Upper lobe of right lung (tissue), 1 donor: ENCODE data around the gene GJB3. TPM values are rescaled to one million over a fixed set of nuclear protein-coding genes. Genes with fewer than 3 reads are reported as not detected.
A peak's percentile ranks its signal among the peaks of the same experiment; 100 is the strongest.
"Not testable (repeated sequence)": the region's sequence is repeated elsewhere in the genome, so short reads cannot be mapped to it uniquely, and the experiment has no call there.

ENCODE experiments used
- ATAC-seq: fragments of 200-7000 bp; cut with Tn5 transposase; one replicate; pipeline ENCODE4 v1.9.1; 2020; ENCODE audit warnings: mild to moderate bottlenecking, moderate library complexity
- DNase-seq: peaks from one replicate; pipeline ENCODE4 v3.0.0-alpha.2; 2020
- H3K27ac ChIP-seq: fragments of 200-600 bp; one replicate; pipeline ENCODE4 v1.8.0; 2022
- H3K27me3 ChIP-seq: fragments of 200-600 bp; one replicate; pipeline ENCODE4 v1.8.0; 2022; ENCODE audit warnings: mild to moderate bottlenecking
- H3K36me3 ChIP-seq: fragments of 200-600 bp; one replicate; pipeline ENCODE4 v1.8.0; 2022
- H3K4me1 ChIP-seq: fragments of 200-600 bp; one replicate; pipeline ENCODE4 v1.8.0; 2022
- H3K4me3 ChIP-seq: fragments of 200-600 bp; one replicate; pipeline ENCODE4 v1.8.0; 2022; ENCODE audit warnings: mild to moderate bottlenecking
- H3K9me3 ChIP-seq: fragments of 200-600 bp; one replicate; pipeline ENCODE4 v1.8.0; 2022
- intact Hi-C: fragments of 100-400 bp; cut with DNase I; formaldehyde crosslinking; loops from one replicate; pipeline ENCODE4 v1.11.0; 2022
- total RNA-seq: library from RNA; stranded (reverse); fragmentation: NEBNext Ultra II Directional; extraction: Animal tissue kit (Norgen Biotek cat#: 25700); gene quantifications from one replicate; pipeline ENCODE4 v1.2.1, GENCODE V29; 2021
- TF ChIP-seq, protein P1 (sequence below): fragments of 200-600 bp; IDR thresholded peaks from one replicate; pipeline ENCODE4 v1.8.0; 2022; ENCODE audit warnings: antibody characterized with exemption
- donor health status: DM: no; HTN: yes; CAD: no; lungs with severe emphysema.

GJB3 gene
- total RNA-seq, 1 donor from 2014 or later: 0.81 TPM

- TF ChIP-seq, protein P1, sequence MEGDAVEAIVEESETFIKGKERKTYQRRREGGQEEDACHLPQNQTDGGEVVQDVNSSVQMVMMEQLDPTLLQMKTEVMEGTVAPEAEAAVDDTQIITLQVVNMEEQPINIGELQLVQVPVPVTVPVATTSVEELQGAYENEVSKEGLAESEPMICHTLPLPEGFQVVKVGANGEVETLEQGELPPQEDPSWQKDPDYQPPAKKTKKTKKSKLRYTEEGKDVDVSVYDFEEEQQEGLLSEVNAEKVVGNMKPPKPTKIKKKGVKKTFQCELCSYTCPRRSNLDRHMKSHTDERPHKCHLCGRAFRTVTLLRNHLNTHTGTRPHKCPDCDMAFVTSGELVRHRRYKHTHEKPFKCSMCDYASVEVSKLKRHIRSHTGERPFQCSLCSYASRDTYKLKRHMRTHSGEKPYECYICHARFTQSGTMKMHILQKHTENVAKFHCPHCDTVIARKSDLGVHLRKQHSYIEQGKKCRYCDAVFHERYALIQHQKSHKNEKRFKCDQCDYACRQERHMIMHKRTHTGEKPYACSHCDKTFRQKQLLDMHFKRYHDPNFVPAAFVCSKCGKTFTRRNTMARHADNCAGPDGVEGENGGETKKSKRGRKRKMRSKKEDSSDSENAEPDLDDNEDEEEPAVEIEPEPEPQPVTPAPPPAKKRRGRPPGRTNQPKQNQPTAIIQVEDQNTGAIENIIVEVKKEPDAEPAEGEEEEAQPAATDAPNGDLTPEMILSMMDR: no peak
- H3K9me3 ChIP-seq: no peaks in the 10 kb centered on the region
- no peak for ATAC-seq
- intact Hi-C loops: no loop called here
- H3K27ac ChIP-seq: no peak overlapping the region
- no peak for DNase-seq
- no peaks in the 10 kb centered on the region for H3K27me3 ChIP-seq
- H3K4me1 ChIP-seq: no peaks in the 10 kb centered on the region
- no peak overlapping the region for H3K4me3 ChIP-seq
- H3K36me3 ChIP-seq: no peaks in the 10 kb centered on the region
Measured at GRCh38 chr1:34770891-34771504, 10.0 kb upstream of the GJB3 start.

DNA sequence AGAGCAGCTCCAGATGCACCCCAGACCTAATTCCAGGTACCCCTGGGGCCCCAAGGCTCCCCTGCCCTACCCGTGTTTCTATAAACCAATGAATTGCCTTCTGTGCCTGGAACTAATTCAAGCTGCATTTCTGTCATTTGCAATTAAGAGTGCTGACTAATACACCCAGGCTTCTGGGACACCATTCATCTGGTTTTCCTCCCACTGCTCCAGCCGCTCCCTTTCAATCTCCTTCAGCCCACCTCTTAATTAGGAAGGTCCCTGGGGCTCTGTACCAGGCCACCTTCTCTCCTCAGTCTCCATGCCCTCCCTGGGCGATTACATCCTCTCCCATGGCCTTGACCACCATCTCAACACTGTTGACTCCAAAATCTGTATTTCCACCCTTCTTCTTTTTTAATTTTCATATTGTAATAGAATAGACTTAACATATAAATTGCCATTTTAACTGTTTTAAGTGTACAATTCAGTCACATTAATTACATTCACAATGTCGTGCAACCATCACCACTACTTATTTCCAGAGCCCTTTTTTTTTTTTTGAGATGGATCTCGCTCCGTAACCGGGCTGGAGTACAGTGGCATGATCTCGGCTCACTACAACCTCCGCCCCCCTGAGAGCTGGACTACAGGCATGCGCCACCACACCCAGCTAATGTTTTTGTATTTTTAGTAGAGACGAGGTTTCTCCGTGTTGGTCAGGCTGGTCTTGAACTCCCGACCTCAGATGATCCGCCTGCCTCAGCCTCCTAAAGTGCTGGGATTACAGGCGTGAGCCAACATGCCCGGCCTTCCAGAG lies 9.2 kb upstream of the GJB3 start:
- Histone ChIP-seq H3K27ac (no peak overlapping the region), H3K36me3 (no peaks in the 10 kb centered on the region), H3K9me3 (no peaks in the 10 kb centered on the region), H3K4me1 (no peaks in the 10 kb centered on the region), H3K4me3 (no peak overlapping the region), H3K27me3 (peaks cover 8% of the 10 kb centered on the region)
- TF ChIP-seq, protein P1: no peak
- intact Hi-C loops: no loop called here
- no peak for ATAC-seq
- DNase-seq: no peak

GRCh38 chr1:34773114-34773513 lies 7.9 kb upstream of the GJB3 start:
- ATAC-seq, H3K4me1 ChIP-seq, H3K36me3 ChIP-seq, DNase-seq, H3K9me3 ChIP-seq, intact Hi-C loops, H3K27ac ChIP-seq, H3K4me3 ChIP-seq: not testable (repeated sequence)
- H3K27me3 ChIP-seq: peaks cover 14% of the 10 kb centered on the region

GRCh38 chr1:34774957-34775356 lies 6.1 kb upstream of the GJB3 start:
- no peaks in the 10 kb centered on the region for H3K4me1 ChIP-seq

DNA sequence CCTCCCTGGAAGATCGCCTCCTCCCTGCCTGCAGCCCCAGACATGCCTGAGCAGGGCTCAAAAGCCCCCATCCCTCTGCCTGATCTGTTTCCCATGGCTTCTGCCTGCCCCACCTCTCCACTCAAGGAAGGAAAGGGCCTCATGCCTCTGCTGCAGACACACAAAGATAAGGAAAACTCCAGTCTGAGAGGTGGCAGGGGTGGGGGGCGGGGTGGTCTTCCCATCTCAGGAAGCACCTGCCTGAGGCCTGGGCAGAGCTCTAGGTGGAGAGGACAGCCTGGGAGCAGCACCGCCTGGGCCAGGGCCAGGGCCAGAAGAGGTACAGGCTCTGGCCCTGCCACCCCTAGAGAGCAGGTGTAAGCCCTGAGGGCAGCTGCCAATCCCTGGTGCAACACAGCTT lies 4.1 kb upstream of the GJB3 start:
- Histone ChIP-seq H3K27ac (no peak overlapping the region), H3K9me3 (no peaks in the 10 kb centered on the region), H3K27me3 (peaks cover 33% of the 10 kb centered on the region), H3K4me3 (no peak overlapping the region), H3K4me1 (peaks cover 13% of the 10 kb centered on the region), H3K36me3 (no peaks in the 10 kb centered on the region)
- ATAC-seq (no peak), DNase-seq (peak; percentile 38)
- intact Hi-C loops: no loop called here
- TF ChIP-seq, protein P1: no peak

More at GRCh38 chr1:34774957-34775356, 6.1 kb upstream of the GJB3 start:
- H3K27me3 ChIP-seq: peaks cover 14% of the 10 kb centered on the region
- TF ChIP-seq, protein P1: no peak
- ATAC-seq (no peak), DNase-seq (no peak)
- no peak overlapping the region for H3K27ac ChIP-seq
- H3K4me3 ChIP-seq: no peak overlapping the region
- intact Hi-C loops: no loop called here
- no peaks in the 10 kb centered on the region for H3K9me3 ChIP-seq
- no peaks in the 10 kb centered on the region for H3K36me3 ChIP-seq

GRCh38 chr1:34777519-34778321 lies 3.3 kb upstream of the GJB3 start:
- DNase-seq (peak; percentile 37), ATAC-seq (peak; percentile 58)
- Histone ChIP-seq H3K9me3 (no peaks in the 10 kb centered on the region), H3K36me3 (no peaks in the 10 kb centered on the region), H3K27me3 (peaks cover 40% of the 10 kb centered on the region), H3K27ac (no peak overlapping the region), H3K4me1 (peaks cover 13% of the 10 kb centered on the region), H3K4me3 (no peak overlapping the region)
- TF ChIP-seq, protein P1: no peak
- intact Hi-C loops: no loop called here
